ENCODE measurements around the gene ESYT2.
"Not testable (repeated sequence)": the region's sequence is repeated elsewhere in the genome, so short reads cannot be mapped to it uniquely, and the experiment has no call there.

Gene ESYT2

GRCh38 chr7:158829342-158830210, at the start of gene ESYT2:
ESYT2 (minus strand) TSS chr7:158829509; CDS start chr7:158829418, 91 bp downstream.
- peak; percentile 97 for DNase-seq (ENCODE audit: low spot score)

DNA sequence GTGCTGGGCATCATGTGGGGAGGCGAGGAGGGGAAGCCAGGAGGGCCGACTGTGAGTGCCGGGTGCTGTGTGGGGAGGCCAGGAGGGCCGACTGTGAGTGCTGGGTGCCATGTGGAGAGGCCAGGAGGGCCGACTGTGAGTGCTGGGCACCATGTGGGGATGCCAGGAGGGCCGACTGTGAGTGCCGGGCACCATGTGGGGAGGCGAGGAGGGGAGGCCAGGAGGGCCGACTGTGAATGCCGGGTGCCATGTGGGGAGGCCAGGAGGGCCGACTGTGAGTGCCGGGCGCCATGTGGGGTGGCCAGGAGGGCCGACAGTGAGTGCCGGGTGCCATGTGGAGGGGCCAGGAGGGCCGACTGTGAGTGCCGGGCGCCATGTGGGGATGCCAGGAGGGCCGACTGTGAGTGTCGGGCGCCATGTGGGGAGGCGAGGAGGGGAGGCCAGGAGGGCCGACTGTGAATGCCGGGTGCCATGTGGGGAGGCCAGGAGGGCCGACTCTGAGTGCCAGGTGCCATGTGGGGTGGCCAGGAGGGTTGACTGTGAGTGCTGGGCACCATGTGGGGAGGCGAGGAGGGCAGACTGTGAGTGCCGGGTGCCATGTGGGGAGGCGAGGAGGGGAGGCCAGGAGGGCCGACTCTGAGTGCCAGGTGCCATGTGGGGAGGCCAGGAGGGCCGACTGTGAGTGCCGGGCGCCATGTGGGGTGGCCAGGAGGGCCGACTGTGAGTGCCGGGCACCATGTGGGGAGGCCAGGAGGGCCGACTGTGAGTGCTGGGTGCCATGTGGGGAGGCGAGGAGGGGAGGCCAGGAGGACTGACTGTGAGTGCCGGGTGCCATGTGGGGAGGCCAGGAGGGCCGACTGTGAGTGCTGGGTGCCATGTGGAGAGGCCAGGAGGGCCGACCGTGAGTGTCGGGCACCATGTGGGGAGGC, 49.1 kb upstream of the ESYT2 start:
- not testable (repeated sequence) for DNase-seq (ENCODE audit: low spot score)

DNA sequence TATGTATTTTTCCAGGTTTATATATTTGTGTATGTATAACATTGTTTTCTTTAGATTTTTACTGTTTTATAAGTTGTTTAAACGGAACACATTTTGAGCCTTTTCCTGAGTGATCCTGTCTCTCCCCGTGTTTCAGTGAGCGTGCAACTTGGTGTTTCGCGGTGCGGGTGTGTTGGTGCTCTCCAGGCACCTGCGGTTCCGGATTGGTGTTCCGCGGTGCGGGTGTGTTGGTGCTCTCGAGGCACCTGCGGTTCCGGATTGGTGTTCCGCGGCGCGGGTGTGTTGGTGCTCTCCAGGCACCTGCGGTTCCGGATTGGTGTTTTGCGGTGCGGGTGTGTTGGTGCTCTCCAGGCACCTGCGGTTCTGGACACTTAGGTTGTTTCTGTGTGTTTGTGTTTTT, 47.7 kb upstream of the ESYT2 start:
- no peak for DNase-seq (ENCODE audit: low spot score)

DNA sequence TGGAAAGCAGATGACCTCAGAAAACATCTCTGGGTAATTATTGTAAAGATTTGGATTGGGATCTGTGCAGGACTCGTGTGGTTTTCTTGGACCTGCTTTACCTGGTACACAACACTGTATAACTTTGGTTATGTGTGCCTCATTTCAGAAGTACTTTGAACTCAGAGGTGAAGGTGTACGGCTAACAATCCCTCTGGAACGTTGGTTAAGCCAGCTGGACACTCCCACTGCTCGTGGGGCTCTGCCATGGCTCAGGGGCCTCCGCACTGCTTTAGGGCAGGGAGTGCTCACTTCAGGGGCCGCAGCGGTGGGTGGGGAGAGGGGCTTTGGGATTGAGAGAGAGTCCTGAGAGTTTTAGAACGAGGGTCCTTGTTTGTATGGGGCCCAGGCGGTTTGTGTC, 40.6 kb upstream of the ESYT2 start:
- DNase-seq (ENCODE audit: low spot score), result no peak

DNA sequence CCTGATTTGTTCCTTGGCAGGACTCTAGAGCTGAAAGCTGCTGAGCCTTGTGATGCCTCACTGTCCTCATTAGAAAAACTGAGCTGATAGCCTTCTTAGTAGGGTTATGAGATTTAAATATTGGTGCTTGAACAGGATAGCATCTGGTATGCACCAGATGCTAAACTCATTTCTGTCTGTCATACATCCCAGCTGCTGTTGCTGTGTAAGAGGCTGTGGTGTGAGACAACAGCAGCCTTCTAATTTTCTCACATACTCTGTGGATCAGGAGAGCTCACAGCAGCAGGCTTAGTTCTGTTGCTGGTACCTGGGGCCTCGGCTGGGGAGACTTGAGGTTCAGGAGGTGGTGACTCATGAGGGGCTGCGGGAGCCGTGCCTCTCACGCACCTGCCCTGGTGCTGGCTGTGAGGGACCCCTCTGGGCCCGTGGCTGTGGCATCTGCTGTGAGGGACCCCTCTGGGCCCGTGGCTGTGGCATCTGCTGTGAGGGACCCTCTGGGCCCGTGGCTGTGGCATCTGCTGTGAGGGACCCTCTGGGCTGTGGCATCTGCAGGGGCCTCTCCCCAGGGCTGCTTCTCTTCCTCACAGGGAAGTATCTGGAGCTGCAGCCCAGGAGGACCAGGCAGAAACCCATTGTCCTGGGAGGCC, 39.6 kb upstream of the ESYT2 start:
- no peak for DNase-seq (ENCODE audit: low spot score)

- no peak for DNase-seq (ENCODE audit: low spot score)
Observed at GRCh38 chr7:158867214-158867984, 38.1 kb upstream of the ESYT2 start.

GRCh38 chr7:158865977-158866376, 36.7 kb upstream of the ESYT2 start:
- no peak for DNase-seq (ENCODE audit: low spot score)

DNA sequence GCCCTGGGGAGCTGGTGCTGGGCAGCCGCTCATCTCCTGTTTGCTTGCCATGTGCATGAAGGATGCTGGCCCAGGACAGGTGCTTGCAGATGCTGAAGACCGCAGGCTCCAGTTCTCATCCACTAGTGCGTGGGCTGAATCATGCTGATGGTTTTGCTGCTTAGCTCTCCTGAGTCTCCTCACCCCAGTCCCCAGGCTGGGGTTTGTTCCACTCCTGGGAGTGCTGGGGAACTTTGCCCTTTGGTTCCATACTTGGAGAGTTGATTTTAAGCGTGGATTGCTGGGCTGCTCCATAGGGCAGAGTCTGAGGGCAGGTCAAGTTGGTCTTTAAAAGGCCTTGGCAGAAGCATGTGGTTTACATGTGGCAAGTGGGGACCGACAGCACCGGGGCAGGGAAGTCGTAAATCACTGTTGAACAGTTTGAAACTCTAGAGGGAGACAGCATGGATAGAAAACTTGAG, 36.2 kb upstream of the ESYT2 start:
- DNase-seq (ENCODE audit: low spot score), result no peak

DNA sequence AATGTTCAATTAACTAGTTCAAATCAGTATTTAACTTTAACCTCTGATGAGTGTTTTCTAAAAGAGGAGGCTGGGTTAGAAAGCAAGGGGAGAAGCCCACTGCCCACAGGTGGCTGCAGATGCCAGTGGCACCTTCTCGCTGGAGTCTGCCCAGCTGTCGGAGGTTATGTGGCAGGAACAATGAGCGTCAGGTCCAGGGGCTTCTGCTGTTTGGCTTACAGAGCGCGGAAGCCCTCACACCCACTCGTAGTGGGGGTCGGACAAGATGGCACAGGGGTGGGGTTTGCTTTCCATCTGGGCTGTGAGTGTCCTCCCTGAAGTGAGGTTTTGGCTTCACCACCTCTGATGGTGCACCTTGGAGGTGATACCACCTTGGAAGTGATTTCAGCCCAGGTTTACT, 35.5 kb upstream of the ESYT2 start:
- no peak for DNase-seq (ENCODE audit: low spot score)

DNA sequence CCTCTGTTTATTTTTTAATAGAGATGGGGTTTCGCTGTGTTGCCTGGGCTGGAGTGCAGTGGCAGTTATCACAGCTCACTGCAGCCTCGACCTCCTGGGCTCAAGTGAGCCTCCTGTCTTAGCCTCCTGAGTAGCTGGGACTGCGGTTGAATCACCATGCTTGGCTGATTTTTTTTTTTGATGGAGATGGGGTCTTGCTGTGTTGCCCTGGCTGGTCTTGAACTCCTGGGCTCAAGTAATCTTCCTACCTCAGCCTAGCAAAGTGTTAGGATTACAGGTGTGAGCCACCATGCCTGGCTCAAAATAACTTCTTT, 35.2 kb upstream of the ESYT2 start:
- DNase-seq (ENCODE audit: low spot score), result no peak

DNA sequence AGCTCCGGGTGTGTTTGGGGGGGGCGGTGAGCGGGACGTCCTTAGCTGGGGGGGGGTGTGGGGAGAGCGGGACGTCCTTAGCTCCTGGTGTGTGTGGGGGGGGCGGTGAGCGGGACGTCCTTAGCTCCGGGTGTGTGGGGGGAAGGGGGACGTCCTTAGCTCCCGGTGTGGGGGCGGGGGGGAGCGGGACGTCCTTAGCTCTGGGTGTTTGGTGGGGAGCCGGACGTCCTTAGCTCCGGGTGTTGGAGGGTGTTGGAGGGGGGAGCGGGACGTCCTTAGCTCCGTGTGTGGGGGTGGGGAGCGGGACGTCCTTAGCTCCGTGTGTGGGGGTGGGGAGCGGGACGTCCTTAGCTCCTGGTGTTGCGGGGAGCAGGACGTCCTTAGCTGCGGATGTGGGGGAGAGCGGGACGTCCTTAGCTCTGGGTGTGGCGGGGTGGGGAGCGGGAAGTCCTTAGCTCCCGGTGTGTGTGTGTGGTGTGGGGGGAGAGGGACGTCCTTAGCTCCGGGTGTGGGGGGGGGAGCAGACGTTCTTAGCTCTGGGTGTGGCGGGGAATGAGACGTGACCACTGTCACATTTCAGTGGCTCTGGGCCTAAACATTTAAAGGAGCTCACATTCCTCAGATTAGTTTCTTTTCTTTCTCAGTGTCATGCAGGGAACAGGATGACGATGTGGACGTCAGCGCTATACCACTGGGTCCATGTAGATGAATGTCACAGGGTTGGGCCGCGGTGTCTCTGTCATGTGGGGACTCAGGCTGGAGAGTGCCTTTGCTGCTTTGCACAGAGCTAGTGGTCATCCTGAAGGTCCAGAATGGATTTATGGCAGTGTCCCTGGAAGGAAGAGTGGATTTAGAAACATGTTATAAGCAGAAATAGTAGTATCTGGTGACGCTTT, 34.5 kb upstream of the ESYT2 start:
- DNase-seq (ENCODE audit: low spot score), result peak; percentile 35

GRCh38 chr7:158862985-158863610, 33.8 kb upstream of the ESYT2 start:
- peak; percentile 20 for DNase-seq (ENCODE audit: low spot score)

- DNase-seq (ENCODE audit: low spot score), result no peak
Observed at GRCh38 chr7:158861936-158862704, 32.8 kb upstream of the ESYT2 start.

DNA sequence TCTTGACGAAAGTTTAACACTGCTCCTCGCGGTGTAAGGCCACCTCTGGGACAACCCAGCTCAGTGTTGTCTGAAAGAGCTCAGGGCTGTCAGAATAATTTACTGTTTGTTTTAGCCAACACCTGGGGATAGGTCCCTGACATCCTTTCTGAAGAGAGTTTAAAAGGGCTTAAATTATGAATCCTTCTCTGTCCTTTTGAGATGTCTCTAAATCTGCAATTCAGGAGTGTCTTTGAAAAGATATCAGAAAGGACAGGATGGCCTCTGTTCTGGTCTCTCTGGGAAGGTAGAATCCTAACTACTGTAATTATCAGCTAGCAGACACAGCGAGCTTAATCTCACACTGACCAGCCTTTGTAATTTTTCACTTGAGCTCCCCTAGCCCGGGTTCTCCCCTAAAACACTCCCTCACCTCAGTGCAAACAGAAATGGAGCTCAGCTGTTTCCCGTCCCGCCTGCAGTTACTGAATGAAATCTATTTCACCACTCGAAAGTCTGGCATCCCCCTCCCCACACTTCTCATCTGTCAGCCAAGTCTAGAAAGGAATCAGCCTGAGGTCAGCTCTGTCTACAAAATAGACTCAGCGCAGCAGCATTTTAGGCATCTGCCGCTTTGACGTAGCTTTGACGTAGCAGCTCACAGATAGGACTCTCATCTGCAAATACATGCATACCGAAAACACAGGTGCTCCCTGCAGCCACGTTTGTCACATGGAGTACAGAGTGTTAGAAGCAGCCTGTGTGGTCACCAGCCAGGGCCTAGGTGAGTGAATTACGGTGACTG, 31.9 kb upstream of the ESYT2 start:
- peak; percentile 19 for DNase-seq (ENCODE audit: low spot score)

DNA sequence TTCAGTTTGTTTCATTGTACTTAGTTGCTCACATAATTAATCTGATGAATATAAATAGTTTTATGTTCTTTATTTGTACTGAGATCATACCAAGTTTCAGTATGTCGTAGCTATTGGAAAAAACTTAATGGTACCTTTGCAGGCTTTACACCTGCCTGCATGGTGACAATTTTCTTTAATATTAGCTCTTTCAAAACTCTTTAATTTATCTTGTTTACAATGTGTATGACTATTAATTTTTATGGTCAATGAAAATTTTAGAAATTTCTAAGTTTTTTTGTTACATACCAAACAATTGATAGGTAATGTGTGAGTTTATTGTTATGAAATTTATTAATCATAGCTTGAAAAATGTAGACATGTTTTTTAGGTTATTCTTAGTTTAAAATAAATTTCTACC, 31.1 kb upstream of the ESYT2 start:
- DNase-seq (ENCODE audit: low spot score), result no peak

DNA sequence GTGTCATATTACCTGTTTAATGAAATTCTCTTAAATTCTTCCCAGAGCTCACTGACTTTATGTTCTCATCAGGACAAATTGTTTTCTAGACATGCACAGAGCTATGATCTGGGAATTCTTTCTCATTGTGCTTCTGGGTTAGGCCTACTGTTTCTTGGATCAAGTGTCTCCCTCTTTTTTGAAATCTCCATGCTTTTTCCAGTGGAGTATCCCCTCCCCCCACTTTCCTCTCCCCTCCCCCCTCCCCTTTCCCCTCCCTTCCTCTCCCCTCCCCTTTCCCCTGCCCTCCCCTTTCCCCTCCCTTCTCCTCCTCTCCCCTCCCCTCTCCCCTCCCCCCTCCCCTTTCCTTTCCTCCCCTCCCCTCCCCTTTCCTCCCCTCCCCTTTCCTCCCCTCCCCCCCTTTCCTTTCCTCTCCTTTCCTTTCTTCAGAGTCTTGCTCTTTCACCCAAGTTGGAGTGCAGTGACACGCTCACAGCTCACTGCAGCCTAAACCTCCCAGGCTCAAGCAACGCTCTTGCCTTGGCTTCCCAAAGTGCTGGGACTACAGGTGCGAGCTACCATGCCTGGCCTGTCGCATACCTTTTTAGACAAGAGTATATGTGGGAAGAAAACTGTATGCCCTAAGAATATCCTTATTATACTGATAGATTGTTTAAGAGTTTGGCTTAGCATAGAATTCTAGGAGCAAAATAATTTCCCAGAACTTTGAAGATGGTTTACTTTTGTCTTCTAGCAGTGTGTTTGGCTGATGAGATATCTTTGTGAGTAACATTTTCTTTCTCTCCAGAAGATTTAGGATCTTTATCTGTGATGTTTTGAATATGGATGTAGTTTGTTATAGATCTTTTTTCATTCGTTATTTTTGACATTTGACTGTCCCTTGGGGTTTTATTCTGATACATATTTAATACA, 29.5 kb upstream of the ESYT2 start:
- DNase-seq (ENCODE audit: low spot score), result no peak

GRCh38 chr7:158856883-158857668, 27.8 kb upstream of the ESYT2 start:
- no peak for DNase-seq (ENCODE audit: low spot score)

Data from hematopoietic multipotent progenitor cell treated with erythropoietin and hydrocortisone succinate and interleukin-3 and kit ligand, for 15 days (in vitro differentiated cells).